HepG2 (cell line): ENCODE measurements around the gene MTSS2. TPM values are rescaled to one million over a fixed set of nuclear protein-coding genes. Genes with fewer than 3 reads are reported as not detected.

Experiments
- ATAC-seq: fragments of 200-7000 bp; cut with Tn5 transposase; 3 replicates; pipeline ENCODE4 v1.9.1; 2020; ENCODE audit warnings: mild to moderate bottlenecking, moderate library complexity
- BruUV-seq: library from RNA; stranded (reverse); fragments of 400-500 nt; replicated peaks from 2 replicates; lab custom pipeline; 2021; lab: Mats Ljungman, UMichigan
- CTCF ChIA-PET: fragments of 300-600 bp; formaldehyde crosslinking; extraction: SDS; loops from one replicate; lab custom pipeline; 2021; ENCODE audit warnings: low total read pairs, inconsistent platforms, low intra/inter-chr PET ratio; lab: Yijun Ruan, JAX
- POLR2A ChIA-PET: fragments of 350-600 bp; sonication (Branson Sonifier 250); formaldehyde crosslinking; loops from one replicate; lab custom pipeline; 2020; ENCODE audit warnings: antibody characterized with exemption, inconsistent platforms; lab: Yijun Ruan, JAX
- DNase-seq: peaks from one replicate; pipeline ENCODE4 v3.0.0-alpha.2; 2015; ENCODE audit warnings: low spot score
- FAIRE-seq: peaks from 3 replicates; lab custom pipeline; 2011; peaks lifted over from hg19 to GRCh38; lab: Jason Lieb, UNC
- H2AFZ ChIP-seq: one replicate; pipeline ENCODE4 v1.6.1; 2011; ENCODE audit warnings: low read length, inconsistent platforms
- H3K27ac ChIP-seq: fragments of 300-600 bp; 3 replicates; pipeline ENCODE4 v1.8.0; 2011; ENCODE audit warnings: mixed run types, mild to moderate bottlenecking, mixed read lengths, low read length, inconsistent platforms; ENCODE audit not compliant: insufficient read depth; ENCODE audit errors: extremely low read length
- H3K27me3 ChIP-seq, 2 experiments: fragments of 200-600 bp in 1 of 2; 2 replicates in 1 of 2; 3 replicates in 1 of 2; pipeline versions ENCODE4 v1.6.0 to v1.8.0; 2011; ENCODE audit warnings: low read length in 2 of 2, mild to moderate bottlenecking in 2 of 2, moderate library complexity in 2 of 2, inconsistent platforms in 1 of 2; ENCODE audit not compliant: insufficient read depth in 2 of 2, control insufficient read depth in 1 of 2
- H3K36me3 ChIP-seq, 2 experiments: fragments of 200-600 bp in 1 of 2; replicated peaks in 1 of 2; 2 replicates in 1 of 2; 3 replicates in 1 of 2; pipeline versions ENCODE4 v1.5.1 to v1.8.0; 2011; ENCODE audit warnings: low read length in 2 of 2, inconsistent platforms in 1 of 2; ENCODE audit not compliant: insufficient read depth in 2 of 2, control insufficient read depth in 1 of 2
- H3K4me1 ChIP-seq: 2 replicates; pipeline ENCODE4 v1.5.1; 2012; ENCODE audit warnings: low read length, inconsistent platforms; ENCODE audit not compliant: insufficient read depth
- H3K4me2 ChIP-seq: 2 replicates; pipeline ENCODE4 v1.6.0; 2011; ENCODE audit warnings: low read depth, low read length, inconsistent platforms
- H3K4me3 ChIP-seq, 3 experiments: fragments of 200-600 bp in 1 of 3; sonication (generic), shearing (Covaris generic) in 1 of 3; replicated peaks in 1 of 3; 2 replicates each; pipeline ENCODE4 v1.5.1; 2011 to 2016; ENCODE audit warnings: low read length in 3 of 3, inconsistent platforms in 2 of 3, low read depth in 2 of 3, mild to moderate bottlenecking in 2 of 3, control low read depth in 1 of 3, mixed read lengths in 1 of 3; ENCODE audit not compliant: insufficient read depth in 1 of 3
- H3K79me2 ChIP-seq: one replicate; pipeline ENCODE4 v1.6.1; 2011; ENCODE audit warnings: low read length, inconsistent platforms; ENCODE audit not compliant: insufficient read depth
- H3K9ac ChIP-seq: 2 replicates; pipeline ENCODE4 v1.6.0; 2011; ENCODE audit warnings: mild to moderate bottlenecking, low read depth, low read length, inconsistent platforms; ENCODE audit not compliant: insufficient read depth
- H3K9me3 ChIP-seq: 2 replicates; pipeline ENCODE4 v1.5.1; 2012; ENCODE audit warnings: mild to moderate bottlenecking, low read length
- H4K20me1 ChIP-seq: 2 replicates; pipeline ENCODE4 v1.6.0; 2011; ENCODE audit warnings: inconsistent platforms, mild to moderate bottlenecking, low read length, moderate library complexity; ENCODE audit not compliant: insufficient read depth
- PRDM15 ChIP-seq: sonication (generic); formaldehyde crosslinking; IDR thresholded peaks from 2 replicates; pipeline ENCODE4 v1.4.0; 2020; ENCODE audit warnings: missing genetic modification reagents
- ZHX1 ChIP-seq: sonication (generic); formaldehyde crosslinking; IDR thresholded peaks from 2 replicates; pipeline ENCODE4 v1.8.1; 2022; ENCODE audit warnings: low read depth, mild to moderate bottlenecking, missing genetic modification reagents
- ZNF446 ChIP-seq: sonication (generic); formaldehyde crosslinking; IDR thresholded peaks from 2 replicates; pipeline ENCODE4 v1.5.0; 2020; ENCODE audit warnings: mild to moderate bottlenecking, missing genetic modification reagents
- ZNF883 ChIP-seq: sonication (generic); formaldehyde crosslinking; IDR thresholded peaks from 2 replicates; pipeline ENCODE4 v1.5.1; 2020; ENCODE audit warnings: mild to moderate bottlenecking, missing genetic modification reagents; ENCODE audit errors: not compliant biosample characterization
- WGBS: methylation state at CpG from one replicate; pipeline ENCODE4 v1.1.6; 2017; ENCODE audit warnings: low lambda C conversion rate; 5-methylcytosine and 5-hydroxymethylcytosine counted together
- in situ Hi-C: cut with HindIII; loops from 2 replicates; pipeline ENCODE4 v1.10.0; 2017; ENCODE audit warnings: low pct_unique_long_range_greater_than_20kb; ENCODE audit not compliant: extremely low pct_ligation_motif_present
- intact Hi-C: fragments of 100-400 bp; cut with micrococcal nuclease; formaldehyde crosslinking; loops from one replicate; pipeline ENCODE4 v1.10.0; 2022; ENCODE audit not compliant: unreplicated experiment
- polyA plus RNA-seq, 8 experiments: library from polyadenylated mRNA; depleted of rRNA in 3 of 8; stranded (reverse) in 7 of 8; unstranded in 1 of 8; fragments of >200 nt; fragmentation: Illumina TruSeq in 4 of 8; extraction: Trizol in 4 of 8; gene quantifications; 2 replicates each; pipeline versions ENCODE4 v1.2.1 to v1.2.3, GENCODE V29; 2011 to 2016; ENCODE audit warnings: low read depth in 4 of 8, missing spikeins in 1 of 8, mixed read lengths in 1 of 8; ENCODE audit not compliant: insufficient read depth in 1 of 8
- total RNA-seq, 5 experiments: library from RNA; depleted of rRNA; stranded (reverse); fragments of >200 nt; fragmentation: Illumina TruSeq; extraction: Trizol; gene quantifications; 2 replicates each; pipeline ENCODE4 v1.2.3, GENCODE V29; 2016; ENCODE audit warnings: low read depth in 1 of 5

Gene MTSS2
- total and polyA plus RNA-seq, 2 of the 13 experiments (the other 11 are each of a cell fraction or from before 2014, with no cell fraction given) = 132 to 242 TPM

GRCh38 chr16:70700101-70701020, 14.5 kb upstream of the MTSS2 start (continued):
- TF ChIP-seq PRDM15 (no peak), ZNF883 (CRISPR knock-in tag) (no peak)
- TF ChIP-seq, all 625 proteins: peak for 0

- ATAC-seq (no peak), FAIRE-seq (no peak), DNase-seq (no peak)
- Histone ChIP-seq H4K20me1 (no peaks in the 10 kb centered on the region), H3K9ac (no peak overlapping the region), H3K4me2 (no peak overlapping the region), H3K4me3 (no peak overlapping the region), H3K36me3 (peaks cover 6 to 8% of the 10 kb centered on the region in 2 experiments; a peak in 2 of 5 replicates), H2AFZ (no peak overlapping the region), H3K79me2 (no peaks in the 10 kb centered on the region), H3K27me3 (no peaks in the 10 kb centered on the region), H3K9me3 (no peaks in the 10 kb centered on the region), H3K27ac (no peak overlapping the region), H3K4me1 (peaks cover 55% of the 10 kb centered on the region)
- in situ Hi-C loops (no loop called here), intact Hi-C loops (no loop called here)
- no peak for TF ChIP-seq ZHX1 (CRISPR knock-in tag)
- no peak for TF ChIP-seq ZNF446 (CRISPR knock-in tag)
- ChIA-PET POLR2A (no interaction called here), CTCF (no interaction called here)
- no TSS peak for BruUV-seq
- WGBS = 99% methylated on average over 10 of the region's 17 CpGs
Measured at GRCh38 chr16:70699696-70700095, 13.8 kb upstream of the MTSS2 start.
